Muscle of arm (tissue), 12 donors: ENCODE measurements around the gene ISOC2. TPM values are rescaled to one million over a fixed set of nuclear protein-coding genes. Genes with fewer than 3 reads are reported as not detected.

Source experiments
- DNase-seq: peaks from one replicate; pipeline ENCODE4 v3.0.0-alpha.2; 2013
- polyA plus RNA-seq, 12 donors: library from polyadenylated mRNA; unstranded; fragments of 120-200 nt; gene quantifications; one replicate each; pipeline ENCODE4 v1.2.1, GENCODE V29; 2013; ENCODE audit not compliant: insufficient read length in 12 of 12

The ISOC2 gene
- polyA plus RNA-seq, 12 donors = 24.3 to 68.0 (median 27.9) TPM; not detected in 1

GRCh38 chr19:55481148-55481793 is 19.8 kb upstream of the ISOC2 start:
- no peak for DNase-seq

- no peak for DNase-seq
Observed at GRCh38 chr19:55479451-55480230, 18.2 kb upstream of the ISOC2 start.

- no peak for DNase-seq
Observed at GRCh38 chr19:55479045-55479444, 17.6 kb upstream of the ISOC2 start.

GRCh38 chr19:55478364-55478763 is 16.9 kb upstream of the ISOC2 start:
- no peak for DNase-seq

- no peak for DNase-seq
Observed at GRCh38 chr19:55477905-55478304, 16.5 kb upstream of the ISOC2 start.

- DNase-seq = peak; percentile 99
Observed at GRCh38 chr19:55476100-55476775, 14.8 kb upstream of the ISOC2 start, which contains the start of gene ZNF628. ZNF628 (plus strand) TSS chr19:55476617; CDS start chr19:55479911, 3,294 bp downstream.

- no peak for DNase-seq
Observed at GRCh38 chr19:55474269-55475265, 13.1 kb upstream of the ISOC2 start.

GRCh38 chr19:55473225-55474012 is 12.0 kb upstream of the ISOC2 start:
- DNase-seq = no peak

GRCh38 chr19:55472463-55472862 is 11.0 kb upstream of the ISOC2 start:
- DNase-seq = no peak

- no peak for DNase-seq
Observed at GRCh38 chr19:55471266-55471665, 9.8 kb upstream of the ISOC2 start.

GRCh38 chr19:55468054-55468393 is 6.6 kb upstream of the ISOC2 start:
- DNase-seq = no peak

GRCh38 chr19:55467236-55468053 is 6.0 kb upstream of the ISOC2 start:
- peak; percentile 75 for DNase-seq

GRCh38 chr19:55466241-55466614 is 4.8 kb upstream of the ISOC2 start:
- no peak for DNase-seq

- DNase-seq = no peak
Observed at GRCh38 chr19:55465460-55466240, 4.2 kb upstream of the ISOC2 start.

- DNase-seq = no peak
Observed at GRCh38 chr19:55464662-55465054, 3.2 kb upstream of the ISOC2 start, which contains the start of gene C19orf85. C19orf85 (minus strand) TSS chr19:55464751; CDS start chr19:55464554, 197 bp downstream.

GRCh38 chr19:55464039-55464661 is 2.7 kb upstream of the ISOC2 start:
- no peak for DNase-seq

GRCh38 chr19:55463583-55464031 is 2.2 kb upstream of the ISOC2 start:
- no peak for DNase-seq

- no peak for DNase-seq
Observed at GRCh38 chr19:55462722-55463121, 1.3 kb upstream of the ISOC2 start.
